ENCODE measurements around the gene NCK2.

Gene NCK2

GRCh38 chr2:105814291-105814940 is 69.7 kb downstream of the NCK2 start:
- no peak for DNase-seq

DNA sequence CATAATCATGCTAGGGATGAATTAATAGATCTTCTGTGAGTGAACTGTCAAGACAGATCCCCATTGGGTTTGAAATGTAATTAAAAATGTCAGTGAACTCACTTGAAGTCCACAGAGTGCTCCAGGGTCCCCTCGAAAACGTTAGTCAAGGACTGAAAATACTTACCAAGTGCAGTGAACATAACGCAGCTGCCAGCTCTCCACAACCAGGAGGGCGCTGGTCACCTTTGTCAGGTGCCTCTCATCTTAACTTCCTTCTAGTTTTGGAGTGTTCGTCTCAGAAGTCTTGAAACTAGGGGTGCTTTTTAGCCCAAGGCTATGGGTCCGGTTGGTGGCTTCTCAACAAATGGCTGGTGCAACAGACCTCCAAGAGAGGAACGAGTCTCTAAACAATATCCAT is 70.7 kb downstream of the NCK2 start:
- DNase-seq: no peak

GRCh38 chr2:105820151-105820550 is 75.4 kb downstream of the NCK2 start:
- DNase-seq: no peak

DNA sequence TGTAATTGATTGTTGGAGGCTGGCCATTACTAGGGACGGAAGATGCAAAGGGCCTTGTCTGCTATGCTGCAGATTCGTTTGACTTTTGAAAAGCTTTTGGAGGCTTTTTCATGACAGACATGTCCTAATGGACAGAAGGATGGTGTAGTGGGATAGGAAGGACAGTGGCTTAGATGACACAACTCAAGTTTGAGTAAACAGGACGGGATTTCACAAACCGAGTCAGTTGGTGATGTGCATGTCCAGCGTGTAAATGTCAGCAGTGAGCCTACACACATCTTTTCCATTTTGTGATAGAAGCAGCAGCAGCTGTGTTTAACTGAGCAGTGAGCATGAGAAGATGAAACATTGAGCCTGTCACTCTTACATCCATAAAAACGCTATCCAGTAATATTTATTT is 76.0 kb downstream of the NCK2 start:
- DNase-seq: no peak

DNA sequence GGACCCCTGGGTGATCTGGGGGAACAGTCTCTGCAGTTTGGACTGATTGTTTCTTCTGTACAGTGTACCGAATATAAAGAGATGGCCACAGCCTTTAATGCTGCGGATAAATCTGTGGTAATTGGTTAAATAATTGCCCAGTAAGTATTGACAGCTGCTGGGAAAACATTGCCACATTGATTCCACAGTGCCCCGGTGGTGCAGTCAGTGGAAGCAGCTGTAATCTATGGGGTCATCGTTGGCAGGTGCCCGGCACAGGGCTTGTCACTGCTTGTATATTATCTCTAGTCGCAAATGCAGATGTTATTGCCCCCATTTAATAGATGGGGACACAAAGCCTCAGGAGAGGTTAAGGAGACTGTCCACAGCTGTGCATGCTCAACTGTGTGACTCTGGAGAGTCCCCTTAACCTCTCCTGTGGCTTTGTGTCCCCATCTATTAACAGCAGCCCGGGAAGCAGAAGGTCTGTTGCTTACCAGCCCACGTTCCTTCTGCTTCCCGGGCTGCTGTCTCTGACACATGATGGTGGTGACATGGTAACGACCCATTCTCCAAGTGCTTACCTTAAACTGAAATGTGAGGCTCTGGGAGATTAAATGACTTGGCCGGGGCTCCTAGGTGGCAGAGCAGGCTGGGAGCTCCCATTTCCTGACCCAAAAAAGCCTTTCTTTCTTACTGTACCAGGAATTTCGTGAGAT is 76.9 kb downstream of the NCK2 start:
- DNase-seq: no peak

DNA sequence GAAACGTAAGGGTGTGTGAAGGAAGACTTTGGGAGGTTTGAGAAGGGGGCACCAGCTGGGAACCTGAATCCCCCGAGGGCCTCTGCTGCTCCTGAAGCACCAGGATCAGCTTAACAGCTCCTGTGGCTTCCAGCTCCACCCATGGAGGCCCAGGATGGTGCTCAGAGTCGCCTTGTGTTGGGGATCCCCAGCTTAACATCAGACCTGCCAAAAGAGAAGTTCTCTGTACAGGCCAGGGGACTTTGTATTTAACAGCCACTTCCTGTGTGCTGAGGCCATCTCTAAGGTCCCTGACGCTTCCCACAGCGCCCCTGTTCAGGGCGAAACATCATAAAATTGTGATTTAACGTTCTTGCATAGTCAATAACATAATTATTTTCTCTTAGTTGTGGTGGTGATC is 77.5 kb downstream of the NCK2 start:
- DNase-seq: no peak

GRCh38 chr2:105824446-105824845 is 79.7 kb downstream of the NCK2 start:
- no peak for DNase-seq

- no peak for DNase-seq
These were observed 82.8 kb downstream of the NCK2 start for GRCh38 chr2:105827351-105828096.

- DNase-seq: no peak
These were observed 83.8 kb downstream of the NCK2 start for GRCh38 chr2:105828558-105828957.

- no peak for DNase-seq
These were observed 90.2 kb downstream of the NCK2 start for GRCh38 chr2:105834931-105835330.

GRCh38 chr2:105836341-105836740 is 91.6 kb downstream of the NCK2 start:
- DNase-seq: no peak

GRCh38 chr2:105836840-105837692 is 92.4 kb downstream of the NCK2 start:
- DNase-seq: no peak

DNA sequence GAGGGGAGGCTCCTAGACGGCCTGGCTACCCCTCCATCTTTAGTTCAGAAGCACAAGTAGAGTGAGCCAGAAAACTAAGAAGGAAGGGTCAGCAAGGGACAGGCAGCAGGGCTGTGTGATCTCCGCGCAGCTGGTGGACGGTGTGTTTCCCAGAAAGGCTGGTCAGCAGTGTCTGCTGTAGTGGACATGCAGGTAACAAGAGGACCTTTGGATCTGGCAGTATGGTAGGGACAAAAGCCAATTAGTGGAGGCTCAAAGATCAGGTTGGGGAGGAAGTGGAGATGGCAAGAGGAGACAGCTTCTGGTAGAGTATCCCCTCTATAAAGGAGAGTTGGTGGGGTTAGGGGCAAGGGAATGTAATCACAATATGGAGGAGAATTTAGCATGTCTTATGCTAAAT is 95.1 kb downstream of the NCK2 start:
- DNase-seq: no peak

DNA sequence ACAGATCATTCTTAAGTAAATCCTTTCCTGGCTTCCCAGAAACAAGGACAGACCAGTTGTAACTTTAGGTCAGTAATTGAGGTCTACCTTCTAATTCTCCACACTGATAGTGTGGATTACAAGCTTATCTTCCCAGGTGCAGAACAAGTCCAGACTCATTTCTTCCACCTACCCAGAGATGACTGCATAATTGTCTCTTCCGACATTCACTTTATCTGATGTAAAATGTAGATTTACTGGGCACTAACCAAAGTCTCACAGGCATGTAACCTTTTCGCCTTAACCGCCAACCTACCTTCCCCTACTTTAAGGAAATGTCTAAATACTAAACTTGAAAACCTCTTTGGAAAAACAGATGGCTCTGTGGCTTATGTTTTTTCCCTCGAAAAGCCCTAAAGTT is 96.2 kb downstream of the NCK2 start:
- DNase-seq: no peak

DNA sequence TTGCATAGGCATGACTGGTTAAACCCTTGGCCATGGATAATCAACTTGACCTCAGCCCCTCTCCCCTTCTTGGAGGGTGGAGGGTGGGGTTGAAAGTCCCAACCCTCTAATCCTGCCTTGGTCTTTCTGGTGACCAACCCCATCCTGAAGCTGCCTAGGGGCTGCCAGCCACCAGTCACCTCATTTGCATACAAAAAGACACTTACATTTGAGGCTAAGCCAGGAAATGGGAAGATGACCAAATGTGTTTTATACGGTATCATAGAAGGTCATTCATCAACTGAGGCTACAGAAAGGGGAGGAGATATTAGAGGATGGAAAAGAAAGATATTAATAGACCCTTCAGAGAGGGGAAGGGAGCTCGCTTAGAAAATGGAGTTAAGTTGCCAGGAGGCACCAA is 96.8 kb downstream of the NCK2 start:
- no peak for DNase-seq

DNA sequence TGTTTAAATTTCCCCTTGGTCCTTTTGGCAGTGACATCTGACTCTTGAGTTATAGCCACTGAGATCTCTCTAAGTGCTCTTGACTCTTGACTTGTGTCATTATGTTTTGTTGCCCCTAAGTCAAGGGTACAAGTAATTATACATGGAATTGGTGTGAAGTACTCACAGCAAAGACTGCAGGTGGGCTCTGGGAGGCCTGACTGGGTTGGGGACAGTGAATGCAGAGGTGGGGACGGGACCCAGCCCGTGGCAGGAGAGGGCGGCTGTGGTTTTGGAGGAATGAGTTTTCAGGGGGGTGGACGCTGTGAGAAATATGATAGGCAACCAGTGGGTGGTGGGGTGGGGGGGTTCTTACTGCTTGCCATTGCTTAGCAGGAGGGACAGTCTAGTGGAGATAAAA is 97.8 kb downstream of the NCK2 start:
- DNase-seq: no peak

- no peak for DNase-seq
These were observed 99.0 kb downstream of the NCK2 start for GRCh38 chr2:105843476-105844374.

- no peak for DNase-seq
These were observed 101.3 kb downstream of the NCK2 start for GRCh38 chr2:105845976-105846375.

- no peak for DNase-seq
These were observed 102.3 kb downstream of the NCK2 start for GRCh38 chr2:105847056-105847455.

GRCh38 chr2:105848367-105848766 is 103.7 kb downstream of the NCK2 start:
- DNase-seq: no peak

GRCh38 chr2:105849431-105850179 is 104.9 kb downstream of the NCK2 start:
- DNase-seq: no peak

Data from activated CD4-positive, alpha-beta T cell treated with anti-CD3 and anti-CD28 coated beads, Interleukin-2, amount 50 U/mL, for 4 hours (primary cell).